ENCODE data around the gene MLLT10.

DNA sequence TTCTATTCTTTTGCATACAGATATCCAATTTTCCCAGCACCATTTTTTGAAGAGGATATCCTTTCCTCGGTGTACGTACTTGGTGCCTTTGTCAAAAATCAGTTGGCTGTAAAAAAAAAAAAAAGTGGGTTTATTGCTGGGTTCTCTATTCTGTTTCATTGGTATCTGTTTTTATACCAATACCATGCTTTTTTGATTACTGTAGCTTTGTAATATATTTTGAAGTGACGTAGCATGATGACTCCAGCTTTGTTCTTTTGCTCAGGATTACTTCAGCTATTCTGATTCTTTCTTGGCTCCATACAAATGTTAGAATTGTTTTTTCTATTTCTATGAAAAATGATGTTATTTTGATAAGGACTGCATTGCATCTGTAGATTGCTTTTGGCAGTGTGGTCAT is 165.5 kb downstream of the MLLT10 start:
- no peak for TF ChIP-seq ZNF274 (IDR thresholded peaks at IDR 0.05; ENCODE audit: low read depth, low read length)
- no peak for TF ChIP-seq YY1 (IDR thresholded peaks at IDR 0.05; ENCODE audit: insufficient read depth, insufficient read length)
- TF ChIP-seq SUZ12 (IDR thresholded peaks at IDR 0.05; ENCODE audit: extremely low read depth, insufficient read depth, insufficient read length) = no peak

Data from NT2/D1 (cell line).